ENCODE results near the gene BTN2A1.

The BTN2A1 gene

DNA sequence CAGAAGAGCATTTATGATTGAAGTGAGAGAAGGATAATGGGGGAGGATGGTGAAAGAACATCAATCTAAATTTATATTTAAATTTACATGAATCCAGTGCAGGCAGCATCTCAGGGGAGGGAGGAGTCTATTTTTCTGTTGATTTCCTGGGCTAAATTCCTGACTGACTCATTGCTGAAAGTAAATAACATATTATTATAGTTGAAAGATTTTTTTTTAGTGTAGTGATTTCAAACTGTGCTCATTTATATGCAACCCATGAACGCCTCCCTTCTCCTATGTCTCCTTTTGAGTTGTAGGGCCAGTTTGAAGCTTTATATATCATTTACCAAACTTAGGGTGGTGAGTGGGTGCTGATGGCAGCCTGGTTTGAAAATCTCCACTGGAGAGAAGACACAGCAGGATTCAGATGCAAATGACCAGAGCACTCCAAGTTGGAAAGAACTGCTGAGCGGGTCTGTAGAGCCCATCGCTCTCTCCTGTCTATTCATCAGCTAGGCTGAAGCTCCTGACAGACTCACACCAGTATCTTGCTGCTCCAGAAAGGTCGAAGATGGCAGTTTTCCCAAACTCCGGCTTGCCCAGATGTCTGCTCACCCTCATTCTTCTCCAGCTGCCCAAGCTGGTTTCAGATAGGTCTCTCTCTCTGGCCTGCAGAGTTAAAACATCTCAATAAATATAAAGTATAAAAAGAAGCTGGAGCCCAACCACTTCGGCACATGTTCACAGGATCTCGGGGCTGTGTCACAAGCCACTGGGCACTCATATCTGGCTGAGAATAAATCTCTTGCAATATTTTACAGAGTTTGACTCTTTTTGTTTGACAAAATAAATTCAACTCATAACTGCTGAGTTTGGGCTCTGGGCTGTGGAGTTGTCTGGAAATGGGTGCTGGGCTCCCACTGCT, 18.3 kb downstream of the BTN2A1 start:
- no peaks in the 10 kb centered on the region for H3K36me3 ChIP-seq (ENCODE audit: low read depth)
- TF ChIP-seq CTCF (IDR thresholded peaks at IDR 0.05; ENCODE audit: poor library complexity, severe bottlenecking) = no peak
- H3K9me3 ChIP-seq (ENCODE audit: severe bottlenecking) = no peaks in the 10 kb centered on the region
- H3K4me1 ChIP-seq (ENCODE audit: insufficient read depth, poor library complexity, severe bottlenecking) = peaks cover 13% of the 10 kb centered on the region
- ATAC-seq (ENCODE audit: low read depth) = no peak
- no peak overlapping the region for H3K4me3 ChIP-seq (ENCODE audit: severe bottlenecking)
- H3K27ac ChIP-seq (ENCODE audit: poor library complexity, severe bottlenecking) = peak overlapping the region; percentile 88
- no peak for DNase-seq (ENCODE audit: low spot score)
- no peaks in the 10 kb centered on the region for H3K27me3 ChIP-seq (ENCODE audit: insufficient read depth, poor library complexity, severe bottlenecking)

GRCh38 chr6:26476896-26477295, 19.1 kb downstream of the BTN2A1 start:
- DNase-seq (ENCODE audit: low spot score) (no peak), ATAC-seq (ENCODE audit: low read depth) (no peak)
- Histone ChIP-seq H3K36me3 (ENCODE audit: low read depth) (no peaks in the 10 kb centered on the region), H3K4me3 (ENCODE audit: severe bottlenecking) (no peak overlapping the region), H3K27ac (ENCODE audit: poor library complexity, severe bottlenecking) (no peak overlapping the region), H3K9me3 (ENCODE audit: severe bottlenecking) (no peaks in the 10 kb centered on the region), H3K4me1 (ENCODE audit: insufficient read depth, poor library complexity, severe bottlenecking) (peaks cover 13% of the 10 kb centered on the region), H3K27me3 (ENCODE audit: insufficient read depth, poor library complexity, severe bottlenecking) (no peaks in the 10 kb centered on the region)
- TF ChIP-seq CTCF (IDR thresholded peaks at IDR 0.05; ENCODE audit: poor library complexity, severe bottlenecking) = no peak

DNA sequence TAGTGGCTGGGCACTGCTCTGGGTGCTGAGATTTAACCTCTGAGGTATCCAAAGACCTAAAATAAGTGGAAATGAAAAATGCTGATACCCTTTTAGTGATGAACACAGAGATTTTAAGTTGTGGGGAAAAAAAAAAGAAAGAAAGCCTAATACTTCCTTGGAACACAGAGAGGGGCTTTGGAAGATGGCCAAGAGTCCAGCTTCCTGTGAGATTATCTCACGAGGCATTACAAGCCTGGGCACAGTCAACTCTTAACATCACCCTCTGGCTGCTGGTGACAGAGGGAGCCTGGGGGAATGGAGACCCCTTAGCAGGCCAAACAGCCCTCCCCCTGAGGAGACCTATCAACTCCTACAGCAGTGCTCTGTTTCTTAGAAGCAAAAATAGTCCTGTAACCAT, 19.7 kb downstream of the BTN2A1 start:
- Histone ChIP-seq H3K36me3 (ENCODE audit: low read depth) (no peaks in the 10 kb centered on the region), H3K27me3 (ENCODE audit: insufficient read depth, poor library complexity, severe bottlenecking) (no peaks in the 10 kb centered on the region), H3K27ac (ENCODE audit: poor library complexity, severe bottlenecking) (no peak overlapping the region), H3K9me3 (ENCODE audit: severe bottlenecking) (no peaks in the 10 kb centered on the region), H3K4me3 (ENCODE audit: severe bottlenecking) (no peak overlapping the region), H3K4me1 (ENCODE audit: insufficient read depth, poor library complexity, severe bottlenecking) (peaks cover 13% of the 10 kb centered on the region)
- no peak for ATAC-seq (ENCODE audit: low read depth)
- TF ChIP-seq CTCF (IDR thresholded peaks at IDR 0.05; ENCODE audit: poor library complexity, severe bottlenecking) = no peak
- DNase-seq (ENCODE audit: low spot score) = no peak

DNA sequence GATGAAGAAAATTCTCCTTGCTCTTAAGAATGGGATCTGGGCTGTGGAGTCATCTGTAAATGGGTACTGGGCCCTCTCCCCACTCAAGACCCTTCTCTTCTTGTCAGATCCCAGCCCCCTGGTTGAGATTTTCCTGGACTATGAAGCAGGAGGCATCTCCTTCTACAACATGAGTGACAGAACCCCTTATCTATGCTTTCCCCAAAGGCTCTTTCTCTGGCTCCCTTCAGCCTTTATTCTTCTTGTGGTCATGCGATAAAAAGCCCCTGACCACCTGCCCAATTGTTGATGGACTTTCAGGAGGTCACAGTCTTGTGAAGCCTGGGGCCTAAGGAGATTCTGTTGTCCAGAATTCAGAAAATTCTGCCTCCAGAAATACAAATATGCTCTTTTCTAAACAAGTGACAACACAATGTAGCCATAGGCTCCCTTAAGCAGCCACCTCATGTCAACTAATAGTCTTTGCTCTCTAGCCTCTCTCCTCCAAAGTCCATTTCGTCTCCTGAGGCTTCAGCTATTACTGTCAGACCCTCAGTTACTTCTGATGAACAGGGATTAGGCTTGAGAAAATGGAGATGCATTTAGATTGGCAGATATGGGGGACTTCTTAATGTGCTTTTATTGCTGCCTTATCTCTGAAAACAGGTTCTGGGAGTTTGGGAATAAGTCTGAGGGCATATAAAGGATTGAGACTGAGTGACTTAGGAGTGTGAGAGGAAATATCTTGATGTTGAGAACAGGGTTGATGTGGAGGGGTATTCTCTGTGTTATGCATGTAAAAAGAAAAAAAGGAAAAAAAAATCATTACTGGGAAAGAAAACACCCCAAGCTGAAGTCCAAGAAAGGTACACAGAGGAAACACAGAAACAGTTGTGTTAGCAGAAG, 20.6 kb downstream of the BTN2A1 start:
- no peaks in the 10 kb centered on the region for H3K9me3 ChIP-seq (ENCODE audit: severe bottlenecking)
- no peak for DNase-seq (ENCODE audit: low spot score)
- peaks cover 13% of the 10 kb centered on the region for H3K4me1 ChIP-seq (ENCODE audit: insufficient read depth, poor library complexity, severe bottlenecking)
- no peaks in the 10 kb centered on the region for H3K27me3 ChIP-seq (ENCODE audit: insufficient read depth, poor library complexity, severe bottlenecking)
- H3K27ac ChIP-seq (ENCODE audit: poor library complexity, severe bottlenecking) = no peak overlapping the region
- no peak for ATAC-seq (ENCODE audit: low read depth)
- H3K4me3 ChIP-seq (ENCODE audit: severe bottlenecking) = no peak overlapping the region
- no peaks in the 10 kb centered on the region for H3K36me3 ChIP-seq (ENCODE audit: low read depth)
- TF ChIP-seq CTCF (IDR thresholded peaks at IDR 0.05; ENCODE audit: poor library complexity, severe bottlenecking) = no peak
